ENCODE results near the gene CDH4.

The CDH4 gene

DNA sequence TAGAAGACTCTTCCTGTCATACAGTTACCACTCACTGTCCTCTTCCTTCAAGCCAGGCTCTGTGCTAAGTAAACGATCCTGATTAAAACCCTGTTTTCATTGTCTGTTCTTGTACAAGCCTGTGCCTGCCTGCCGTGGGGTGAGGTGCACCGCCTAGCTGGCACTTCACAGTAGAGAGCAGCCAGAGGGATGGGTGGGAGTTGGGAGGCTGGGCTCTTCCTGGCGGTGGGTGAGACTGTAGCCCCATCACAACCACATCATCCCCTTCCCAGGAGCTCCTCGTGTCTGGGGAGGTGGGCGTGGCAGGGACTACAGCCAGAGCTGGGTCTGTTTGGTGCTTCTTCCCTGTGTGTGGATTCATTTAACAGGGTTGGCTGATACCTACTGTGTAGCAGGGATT lies 431.7 kb downstream of the CDH4 start:
- H3K9ac ChIP-seq (ENCODE audit: low read length): no peak overlapping the region
- no peaks in the 10 kb centered on the region for H3K79me2 ChIP-seq (ENCODE audit: insufficient read depth, low read length)
- no peak overlapping the region for H3K4me2 ChIP-seq (ENCODE audit: low read depth, low read length, poor library complexity, severe bottlenecking)
- no peaks in the 10 kb centered on the region for H3K9me2 ChIP-seq (replicated peaks; ENCODE audit: insufficient read depth, low read length)
- no peaks in the 10 kb centered on the region for H4K20me1 ChIP-seq (ENCODE audit: low read depth, low read length)
- H2AFZ ChIP-seq (ENCODE audit: low read depth, low read length, severe bottlenecking): no peak overlapping the region
- H3F3A ChIP-seq (ENCODE audit: insufficient read depth): no peaks in the 10 kb centered on the region
- no peak overlapping the region for H3K27ac ChIP-seq (ENCODE audit: low read depth, low read length)
- H3K36me3 ChIP-seq (ENCODE audit: low read length): no peaks in the 10 kb centered on the region
- H3K4me3 ChIP-seq (ENCODE audit: insufficient read depth, low read length, poor library complexity, severe bottlenecking): no peak overlapping the region
- H3K27me3 ChIP-seq (ENCODE audit: low read length): no peaks in the 10 kb centered on the region
- TF ChIP-seq EZH2phosphoT487 (conservative IDR thresholded peaks at IDR 0.05; ENCODE audit: low read length): no peak
- TF ChIP-seq, protein P1, sequence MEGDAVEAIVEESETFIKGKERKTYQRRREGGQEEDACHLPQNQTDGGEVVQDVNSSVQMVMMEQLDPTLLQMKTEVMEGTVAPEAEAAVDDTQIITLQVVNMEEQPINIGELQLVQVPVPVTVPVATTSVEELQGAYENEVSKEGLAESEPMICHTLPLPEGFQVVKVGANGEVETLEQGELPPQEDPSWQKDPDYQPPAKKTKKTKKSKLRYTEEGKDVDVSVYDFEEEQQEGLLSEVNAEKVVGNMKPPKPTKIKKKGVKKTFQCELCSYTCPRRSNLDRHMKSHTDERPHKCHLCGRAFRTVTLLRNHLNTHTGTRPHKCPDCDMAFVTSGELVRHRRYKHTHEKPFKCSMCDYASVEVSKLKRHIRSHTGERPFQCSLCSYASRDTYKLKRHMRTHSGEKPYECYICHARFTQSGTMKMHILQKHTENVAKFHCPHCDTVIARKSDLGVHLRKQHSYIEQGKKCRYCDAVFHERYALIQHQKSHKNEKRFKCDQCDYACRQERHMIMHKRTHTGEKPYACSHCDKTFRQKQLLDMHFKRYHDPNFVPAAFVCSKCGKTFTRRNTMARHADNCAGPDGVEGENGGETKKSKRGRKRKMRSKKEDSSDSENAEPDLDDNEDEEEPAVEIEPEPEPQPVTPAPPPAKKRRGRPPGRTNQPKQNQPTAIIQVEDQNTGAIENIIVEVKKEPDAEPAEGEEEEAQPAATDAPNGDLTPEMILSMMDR (IDR thresholded peaks at IDR 0.05; ENCODE audit: insufficient read depth, low read length, poor library complexity, severe bottlenecking): no peak
- no peaks in the 10 kb centered on the region for H3K9me3 ChIP-seq (ENCODE audit: insufficient read depth, low read length)

DNA sequence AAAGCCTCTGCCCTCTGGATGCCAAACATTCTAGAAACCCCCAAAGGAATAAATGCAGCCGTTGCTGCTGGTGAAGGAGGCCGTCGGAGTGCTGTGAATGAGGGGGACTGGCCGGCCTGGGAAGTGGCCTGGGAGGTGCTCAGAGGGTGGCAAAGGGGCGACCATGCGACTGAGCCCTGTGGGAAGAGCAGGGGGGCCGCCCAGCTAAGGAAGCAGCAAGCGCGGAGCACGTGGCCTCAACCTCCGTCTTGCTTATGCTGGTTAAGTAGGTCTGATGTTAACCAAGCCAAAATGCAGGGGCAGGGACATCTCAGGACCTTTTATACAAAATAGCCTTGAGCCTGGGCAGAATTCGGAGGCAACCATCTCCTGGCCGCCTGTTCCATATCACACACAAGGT lies 432.1 kb downstream of the CDH4 start:
- Histone ChIP-seq H4K20me1 (ENCODE audit: low read depth, low read length) (no peaks in the 10 kb centered on the region), H3K4me3 (ENCODE audit: insufficient read depth, low read length, poor library complexity, severe bottlenecking) (no peak overlapping the region), H3K27ac (ENCODE audit: low read depth, low read length) (no peak overlapping the region), H3F3A (ENCODE audit: insufficient read depth) (no peaks in the 10 kb centered on the region), H3K9ac (ENCODE audit: low read length) (no peak overlapping the region), H3K36me3 (ENCODE audit: low read length) (no peaks in the 10 kb centered on the region), H3K4me2 (ENCODE audit: low read depth, low read length, poor library complexity, severe bottlenecking) (no peak overlapping the region), H3K9me2 (replicated peaks; ENCODE audit: insufficient read depth, low read length) (no peaks in the 10 kb centered on the region), H3K27me3 (ENCODE audit: low read length) (no peaks in the 10 kb centered on the region), H3K79me2 (ENCODE audit: insufficient read depth, low read length) (no peaks in the 10 kb centered on the region), H3K9me3 (ENCODE audit: insufficient read depth, low read length) (no peaks in the 10 kb centered on the region), H2AFZ (ENCODE audit: low read depth, low read length, severe bottlenecking) (no peak overlapping the region)
- no peak for TF ChIP-seq EZH2phosphoT487 (conservative IDR thresholded peaks at IDR 0.05; ENCODE audit: low read length)
- TF ChIP-seq, protein P1 (IDR thresholded peaks at IDR 0.05; ENCODE audit: insufficient read depth, low read length, poor library complexity, severe bottlenecking): no peak

DNA sequence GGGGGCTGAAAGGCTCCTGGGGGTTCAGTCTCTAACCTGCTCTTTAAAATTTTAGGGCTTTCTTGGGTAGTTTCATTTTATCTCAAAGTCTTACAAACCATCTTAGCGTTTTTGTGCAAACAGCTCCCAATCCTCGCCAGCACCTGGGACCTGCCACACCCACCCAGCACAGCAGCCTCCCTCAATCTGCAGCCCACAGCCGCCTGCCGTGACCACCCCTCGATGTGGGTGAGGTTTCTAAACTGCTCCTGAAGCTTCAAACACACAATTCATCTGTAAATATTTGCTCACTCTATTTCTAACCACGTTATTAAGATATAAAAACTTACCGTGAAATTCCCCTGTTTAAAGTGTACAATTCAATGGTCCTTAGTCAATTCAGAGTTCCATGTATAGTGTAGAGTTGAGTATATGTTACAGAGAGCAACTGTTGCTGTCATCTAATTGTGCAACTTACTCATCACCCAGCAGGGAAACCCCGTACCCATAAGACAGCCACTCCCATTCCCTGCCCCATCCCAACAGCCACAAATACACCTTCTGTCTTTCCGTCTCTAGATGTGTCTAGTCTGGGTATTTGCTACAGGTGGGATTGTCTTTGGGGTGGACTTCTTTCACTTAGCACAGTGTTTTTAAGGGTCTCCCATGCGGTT lies 432.6 kb downstream of the CDH4 start:
- Histone ChIP-seq H3K79me2 (ENCODE audit: insufficient read depth, low read length) (no peaks in the 10 kb centered on the region), H4K20me1 (ENCODE audit: low read depth, low read length) (no peaks in the 10 kb centered on the region), H3K27ac (ENCODE audit: low read depth, low read length) (no peak overlapping the region), H3K9ac (ENCODE audit: low read length) (no peak overlapping the region), H3K36me3 (ENCODE audit: low read length) (no peaks in the 10 kb centered on the region), H3K27me3 (ENCODE audit: low read length) (no peaks in the 10 kb centered on the region), H3K4me2 (ENCODE audit: low read depth, low read length, poor library complexity, severe bottlenecking) (no peak overlapping the region), H2AFZ (ENCODE audit: low read depth, low read length, severe bottlenecking) (no peak overlapping the region), H3K9me3 (ENCODE audit: insufficient read depth, low read length) (no peaks in the 10 kb centered on the region), H3F3A (ENCODE audit: insufficient read depth) (no peaks in the 10 kb centered on the region), H3K4me3 (ENCODE audit: insufficient read depth, low read length, poor library complexity, severe bottlenecking) (no peak overlapping the region), H3K9me2 (replicated peaks; ENCODE audit: insufficient read depth, low read length) (no peaks in the 10 kb centered on the region)
- no peak for TF ChIP-seq EZH2phosphoT487 (conservative IDR thresholded peaks at IDR 0.05; ENCODE audit: low read length)

DNA sequence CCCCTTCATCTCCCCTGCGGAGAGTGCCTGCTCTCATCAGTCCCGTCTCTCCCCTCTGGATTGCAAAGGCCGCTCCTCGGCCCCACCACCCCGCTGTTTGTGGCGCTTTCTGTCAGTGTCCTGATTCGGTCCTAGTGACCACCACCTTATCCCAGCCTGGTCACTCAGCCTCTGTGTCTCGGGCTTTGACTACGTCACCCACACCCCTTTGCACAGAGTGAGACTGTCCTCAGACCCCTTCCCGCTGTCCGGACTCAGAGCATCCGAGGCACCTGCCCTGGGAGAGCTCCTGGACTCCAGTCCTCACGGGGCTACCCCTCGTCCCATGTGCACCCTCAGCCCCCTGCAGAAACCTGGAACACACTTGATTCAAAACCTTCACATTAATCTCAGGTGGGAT lies 433.4 kb downstream of the CDH4 start:
- no peak overlapping the region for H3K27ac ChIP-seq (ENCODE audit: low read depth, low read length)
- no peaks in the 10 kb centered on the region for H3K9me3 ChIP-seq (ENCODE audit: insufficient read depth, low read length)
- H3K9me2 ChIP-seq (replicated peaks; ENCODE audit: insufficient read depth, low read length): no peaks in the 10 kb centered on the region
- no peak for TF ChIP-seq EZH2phosphoT487 (conservative IDR thresholded peaks at IDR 0.05; ENCODE audit: low read length)
- TF ChIP-seq, protein P1 (IDR thresholded peaks at IDR 0.05; ENCODE audit: insufficient read depth, low read length, poor library complexity, severe bottlenecking): no peak
- no peaks in the 10 kb centered on the region for H3F3A ChIP-seq (ENCODE audit: insufficient read depth)
- H3K27me3 ChIP-seq (ENCODE audit: low read length): no peaks in the 10 kb centered on the region
- no peak overlapping the region for H2AFZ ChIP-seq (ENCODE audit: low read depth, low read length, severe bottlenecking)
- no peak overlapping the region for H3K9ac ChIP-seq (ENCODE audit: low read length)
- H3K4me3 ChIP-seq (ENCODE audit: insufficient read depth, low read length, poor library complexity, severe bottlenecking): no peak overlapping the region
- no peaks in the 10 kb centered on the region for H3K36me3 ChIP-seq (ENCODE audit: low read length)
- H3K4me2 ChIP-seq (ENCODE audit: low read depth, low read length, poor library complexity, severe bottlenecking): no peak overlapping the region
- H4K20me1 ChIP-seq (ENCODE audit: low read depth, low read length): no peaks in the 10 kb centered on the region
- H3K79me2 ChIP-seq (ENCODE audit: insufficient read depth, low read length): no peaks in the 10 kb centered on the region
